HepG2 (cell line): Measurements from ENCODE around the gene PARD3. TPM values are rescaled to one million over a fixed set of nuclear protein-coding genes. Genes with fewer than 3 reads are reported as not detected.

ENCODE experiments used
- CREM ChIP-seq, 2 experiments: sonication (generic) in 1 of 2; formaldehyde crosslinking in 1 of 2; IDR thresholded peaks; 2 replicates each; pipeline versions ENCODE4 v1.4.0 to v1.6.1; 2016 to 2020; ENCODE audit warnings: antibody characterized with exemption in 1 of 2, mild to moderate bottlenecking in 1 of 2, missing genetic modification reagents in 1 of 2
- ELF4 ChIP-seq: sonication (generic); formaldehyde crosslinking; IDR thresholded peaks from 2 replicates; pipeline ENCODE4 v1.5.0; 2020; ENCODE audit warnings: missing genetic modification reagents, mild to moderate bottlenecking, moderate library complexity, borderline replicate concordance
- HNF4G ChIP-seq, 2 experiments: sonication (generic) in 1 of 2; formaldehyde crosslinking in 1 of 2; IDR thresholded peaks; 2 replicates each; pipeline versions ENCODE4 v1.4.0 to v1.6.1; 2011 to 2020; ENCODE audit warnings: borderline replicate concordance in 2 of 2, low read depth in 2 of 2, mild to moderate bottlenecking in 2 of 2, low read length in 1 of 2, missing genetic modification reagents in 1 of 2, moderate library complexity in 1 of 2
- KDM3A ChIP-seq: IDR thresholded peaks from 2 replicates; pipeline ENCODE4 v1.6.1; 2018; ENCODE audit warnings: low read depth, missing compliant biosample characterization
- MED13 ChIP-seq: sonication (generic); formaldehyde crosslinking; IDR thresholded peaks from 2 replicates; pipeline ENCODE4 v1.5.0; 2020; ENCODE audit warnings: missing genetic modification reagents
- NR2F2 ChIP-seq: IDR thresholded peaks from 2 replicates; pipeline ENCODE4 v1.6.1; 2012; ENCODE audit warnings: low read depth, inconsistent platforms, borderline replicate concordance
- REPIN1 ChIP-seq: sonication (generic); formaldehyde crosslinking; IDR thresholded peaks from 2 replicates; pipeline ENCODE4 v1.8.0; 2022; ENCODE audit warnings: missing genetic modification reagents, low read depth, mild to moderate bottlenecking, borderline replicate concordance
- RFX3 ChIP-seq: IDR thresholded peaks from 2 replicates; pipeline ENCODE4 v1.6.1; 2016; ENCODE audit warnings: missing biosample characterization, missing genetic modification reagents
- SIN3A ChIP-seq: IDR thresholded peaks from 2 replicates; pipeline ENCODE4 v1.6.1; 2011; ENCODE audit warnings: low read depth, mild to moderate bottlenecking, control low read depth, low read length, borderline replicate concordance
- XRCC5 ChIP-seq: fragments of 200-400 bp; formaldehyde crosslinking; optimal IDR thresholded peaks from 2 replicates; pipeline ENCODE3; 2017; ENCODE audit warnings: mild to moderate bottlenecking, low read length
- ZBTB42 ChIP-seq: sonication (generic); formaldehyde crosslinking; IDR thresholded peaks from 2 replicates; pipeline ENCODE4 v1.5.0; 2020; ENCODE audit warnings: mild to moderate bottlenecking, missing genetic modification reagents
- ZNF121 ChIP-seq: sonication (generic); formaldehyde crosslinking; IDR thresholded peaks from 2 replicates; pipeline ENCODE4 v1.5.0; 2020; ENCODE audit warnings: mild to moderate bottlenecking, missing genetic modification reagents
- ZNF3 ChIP-seq: IDR thresholded peaks from 2 replicates; pipeline ENCODE4 v1.7.0; 2017; ENCODE audit warnings: inconsistent platforms
- ZNF331 ChIP-seq: sonication (generic); formaldehyde crosslinking; IDR thresholded peaks from 2 replicates; pipeline ENCODE4 v1.4.0; 2020; ENCODE audit warnings: missing genetic modification reagents
- ZNF788 ChIP-seq: sonication (generic); formaldehyde crosslinking; IDR thresholded peaks from 2 replicates; pipeline ENCODE4 v1.5.0; 2020; ENCODE audit warnings: mild to moderate bottlenecking, missing genetic modification reagents, borderline replicate concordance
- polyA plus RNA-seq, 8 experiments: library from polyadenylated mRNA; depleted of rRNA in 3 of 8; stranded (reverse) in 7 of 8; unstranded in 1 of 8; fragments of >200 nt; fragmentation: Illumina TruSeq in 4 of 8; extraction: Trizol in 4 of 8; gene quantifications; 2 replicates each; pipeline versions ENCODE4 v1.2.1 to v1.2.3, GENCODE V29; 2011 to 2016; ENCODE audit warnings: low read depth in 4 of 8, missing spikeins in 1 of 8, mixed read lengths in 1 of 8; ENCODE audit not compliant: insufficient read depth in 1 of 8
- total RNA-seq, 5 experiments: library from RNA; depleted of rRNA; stranded (reverse); fragments of >200 nt; fragmentation: Illumina TruSeq; extraction: Trizol; gene quantifications; 2 replicates each; pipeline ENCODE4 v1.2.3, GENCODE V29; 2016; ENCODE audit warnings: low read depth in 1 of 5
- TF ChIP-seq, protein P1 (sequence below): fragments of 450-650 bp; IDR thresholded peaks from 2 replicates; pipeline ENCODE4 v1.6.1; 2017; ENCODE audit warnings: mild to moderate bottlenecking
- TF ChIP-seq, protein P2 (sequence below): sonication (generic); formaldehyde crosslinking; IDR thresholded peaks from 2 replicates; pipeline ENCODE4 v1.4.0; 2020; ENCODE audit warnings: missing genetic modification reagents
- TF ChIP-seq, protein P3 (sequence below): sonication (generic); formaldehyde crosslinking; IDR thresholded peaks from 2 replicates; pipeline ENCODE4 v1.5.0; 2020; ENCODE audit warnings: missing genetic modification reagents
- TF ChIP-seq, protein P4 (sequence below): sonication (generic); formaldehyde crosslinking; conservative IDR thresholded peaks from 2 replicates; pipeline ENCODE4 v1.4.0; 2020; ENCODE audit warnings: missing genetic modification reagents
- TF ChIP-seq, protein P5 (sequence below): sonication (generic); formaldehyde crosslinking; IDR thresholded peaks from 2 replicates; pipeline ENCODE4 v1.8.0; 2023; ENCODE audit warnings: mild to moderate bottlenecking, missing genetic modification reagents
- TF ChIP-seq, protein P6 (sequence below): sonication (generic); formaldehyde crosslinking; IDR thresholded peaks from 2 replicates; pipeline ENCODE4 v1.4.0; 2020; ENCODE audit warnings: low read depth, mild to moderate bottlenecking, missing genetic modification reagents

Gene PARD3
- total and polyA plus RNA-seq, 2 of the 13 experiments (the other 11 are each of a cell fraction or from before 2014, with no cell fraction given): 40.9 to 60.0 TPM

DNA sequence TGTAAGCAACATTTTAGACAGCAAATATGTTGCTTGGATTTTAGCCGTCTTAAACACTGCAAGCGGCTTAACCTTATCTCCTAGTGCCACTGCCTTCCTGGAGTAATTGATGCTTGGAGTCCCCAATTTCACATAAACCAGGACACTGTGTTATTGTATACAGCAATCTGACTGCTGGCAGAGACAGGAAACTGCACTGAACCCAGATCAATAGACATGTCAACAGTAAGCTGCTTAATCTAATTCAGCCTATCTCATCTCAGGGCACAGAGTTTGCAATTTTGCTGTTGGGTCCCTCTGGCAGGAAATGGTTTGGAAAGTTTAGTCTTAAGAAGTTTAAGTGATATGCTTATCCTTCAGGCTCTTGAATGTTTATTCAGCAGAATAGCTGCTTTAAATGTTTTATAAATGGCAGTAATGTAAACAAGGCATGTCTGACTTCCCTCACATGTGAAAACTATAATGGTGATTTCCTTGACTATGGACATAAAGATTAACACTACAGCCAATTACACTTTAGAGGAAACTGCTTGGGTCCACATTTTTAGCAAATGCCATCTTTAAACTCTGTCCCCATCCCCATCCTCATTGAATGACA lies 598.6 kb downstream of the PARD3 start (continued):
- TF ChIP-seq, protein P1, sequence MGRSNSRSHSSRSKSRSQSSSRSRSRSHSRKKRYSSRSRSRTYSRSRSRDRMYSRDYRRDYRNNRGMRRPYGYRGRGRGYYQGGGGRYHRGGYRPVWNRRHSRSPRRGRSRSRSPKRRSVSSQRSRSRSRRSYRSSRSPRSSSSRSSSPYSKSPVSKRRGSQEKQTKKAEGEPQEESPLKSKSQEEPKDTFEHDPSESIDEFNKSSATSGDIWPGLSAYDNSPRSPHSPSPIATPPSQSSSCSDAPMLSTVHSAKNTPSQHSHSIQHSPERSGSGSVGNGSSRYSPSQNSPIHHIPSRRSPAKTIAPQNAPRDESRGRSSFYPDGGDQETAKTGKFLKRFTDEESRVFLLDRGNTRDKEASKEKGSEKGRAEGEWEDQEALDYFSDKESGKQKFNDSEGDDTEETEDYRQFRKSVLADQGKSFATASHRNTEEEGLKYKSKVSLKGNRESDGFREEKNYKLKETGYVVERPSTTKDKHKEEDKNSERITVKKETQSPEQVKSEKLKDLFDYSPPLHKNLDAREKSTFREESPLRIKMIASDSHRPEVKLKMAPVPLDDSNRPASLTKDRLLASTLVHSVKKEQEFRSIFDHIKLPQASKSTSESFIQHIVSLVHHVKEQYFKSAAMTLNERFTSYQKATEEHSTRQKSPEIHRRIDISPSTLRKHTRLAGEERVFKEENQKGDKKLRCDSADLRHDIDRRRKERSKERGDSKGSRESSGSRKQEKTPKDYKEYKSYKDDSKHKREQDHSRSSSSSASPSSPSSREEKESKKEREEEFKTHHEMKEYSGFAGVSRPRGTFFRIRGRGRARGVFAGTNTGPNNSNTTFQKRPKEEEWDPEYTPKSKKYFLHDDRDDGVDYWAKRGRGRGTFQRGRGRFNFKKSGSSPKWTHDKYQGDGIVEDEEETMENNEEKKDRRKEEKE: no peak
- TF ChIP-seq ELF4 (no peak), XRCC5 (no peak), MED13 (CRISPR knock-in tag) (no peak), RFX3 (no peak), ZBTB42 (no peak), ZNF121 (no peak), KDM3A (CRISPR knock-in tag) (no peak), REPIN1 (CRISPR knock-in tag) (0 out of 2 replicates have a peak, but pooled peaks have one; percentile 22), NR2F2 (no peak; the same call in 1 of the 2 replicates), ZNF3 (CRISPR knock-in tag) (no peak), CREM (IDR thresholded peaks at IDR 0.05) (peak; percentile 79), CREM (CRISPR knock-in tag; IDR thresholded peaks at IDR 0.05) (no peak), ZNF331 (CRISPR knock-in tag) (peak; percentile 62; the same call in 1 of the 2 replicates), SIN3A (no peak), ZNF788 (CRISPR knock-in tag) (no peak), HNF4G (IDR thresholded peaks at IDR 0.05; ENCODE audit: borderline replicate concordance, low read depth, low read length) (no peak), HNF4G (CRISPR knock-in tag; IDR thresholded peaks at IDR 0.05; ENCODE audit: borderline replicate concordance, low read depth) (peak; percentile 47; the same call in 1 of the 2 replicates)
- TF ChIP-seq, protein P2, sequence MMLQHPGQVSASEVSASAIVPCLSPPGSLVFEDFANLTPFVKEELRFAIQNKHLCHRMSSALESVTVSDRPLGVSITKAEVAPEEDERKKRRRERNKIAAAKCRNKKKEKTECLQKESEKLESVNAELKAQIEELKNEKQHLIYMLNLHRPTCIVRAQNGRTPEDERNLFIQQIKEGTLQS (CRISPR knock-in tag): no peak
- TF ChIP-seq, protein P3, sequence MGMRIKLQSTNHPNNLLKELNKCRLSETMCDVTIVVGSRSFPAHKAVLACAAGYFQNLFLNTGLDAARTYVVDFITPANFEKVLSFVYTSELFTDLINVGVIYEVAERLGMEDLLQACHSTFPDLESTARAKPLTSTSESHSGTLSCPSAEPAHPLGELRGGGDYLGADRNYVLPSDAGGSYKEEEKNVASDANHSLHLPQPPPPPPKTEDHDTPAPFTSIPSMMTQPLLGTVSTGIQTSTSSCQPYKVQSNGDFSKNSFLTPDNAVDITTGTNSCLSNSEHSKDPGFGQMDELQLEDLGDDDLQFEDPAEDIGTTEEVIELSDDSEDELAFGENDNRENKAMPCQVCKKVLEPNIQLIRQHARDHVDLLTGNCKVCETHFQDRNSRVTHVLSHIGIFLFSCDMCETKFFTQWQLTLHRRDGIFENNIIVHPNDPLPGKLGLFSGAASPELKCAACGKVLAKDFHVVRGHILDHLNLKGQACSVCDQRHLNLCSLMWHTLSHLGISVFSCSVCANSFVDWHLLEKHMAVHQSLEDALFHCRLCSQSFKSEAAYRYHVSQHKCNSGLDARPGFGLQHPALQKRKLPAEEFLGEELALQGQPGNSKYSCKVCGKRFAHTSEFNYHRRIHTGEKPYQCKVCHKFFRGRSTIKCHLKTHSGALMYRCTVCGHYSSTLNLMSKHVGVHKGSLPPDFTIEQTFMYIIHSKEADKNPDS: no peak
- TF ChIP-seq, protein P4, sequence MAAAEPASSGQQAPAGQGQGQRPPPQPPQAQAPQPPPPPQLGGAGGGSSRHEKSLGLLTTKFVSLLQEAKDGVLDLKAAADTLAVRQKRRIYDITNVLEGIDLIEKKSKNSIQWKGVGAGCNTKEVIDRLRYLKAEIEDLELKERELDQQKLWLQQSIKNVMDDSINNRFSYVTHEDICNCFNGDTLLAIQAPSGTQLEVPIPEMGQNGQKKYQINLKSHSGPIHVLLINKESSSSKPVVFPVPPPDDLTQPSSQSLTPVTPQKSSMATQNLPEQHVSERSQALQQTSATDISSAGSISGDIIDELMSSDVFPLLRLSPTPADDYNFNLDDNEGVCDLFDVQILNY (CRISPR knock-in tag): no peak
- TF ChIP-seq, protein P5, sequence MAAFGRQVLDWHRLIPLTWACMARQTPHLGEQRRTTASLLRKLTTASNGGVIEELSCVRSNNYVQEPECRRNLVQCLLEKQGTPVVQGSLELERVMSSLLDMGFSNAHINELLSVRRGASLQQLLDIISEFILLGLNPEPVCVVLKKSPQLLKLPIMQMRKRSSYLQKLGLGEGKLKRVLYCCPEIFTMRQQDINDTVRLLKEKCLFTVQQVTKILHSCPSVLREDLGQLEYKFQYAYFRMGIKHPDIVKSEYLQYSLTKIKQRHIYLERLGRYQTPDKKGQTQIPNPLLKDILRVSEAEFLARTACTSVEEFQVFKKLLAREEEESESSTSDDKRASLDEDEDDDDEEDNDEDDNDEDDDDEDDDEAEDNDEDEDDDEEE (CRISPR knock-in tag): no peak
- TF ChIP-seq, protein P6, sequence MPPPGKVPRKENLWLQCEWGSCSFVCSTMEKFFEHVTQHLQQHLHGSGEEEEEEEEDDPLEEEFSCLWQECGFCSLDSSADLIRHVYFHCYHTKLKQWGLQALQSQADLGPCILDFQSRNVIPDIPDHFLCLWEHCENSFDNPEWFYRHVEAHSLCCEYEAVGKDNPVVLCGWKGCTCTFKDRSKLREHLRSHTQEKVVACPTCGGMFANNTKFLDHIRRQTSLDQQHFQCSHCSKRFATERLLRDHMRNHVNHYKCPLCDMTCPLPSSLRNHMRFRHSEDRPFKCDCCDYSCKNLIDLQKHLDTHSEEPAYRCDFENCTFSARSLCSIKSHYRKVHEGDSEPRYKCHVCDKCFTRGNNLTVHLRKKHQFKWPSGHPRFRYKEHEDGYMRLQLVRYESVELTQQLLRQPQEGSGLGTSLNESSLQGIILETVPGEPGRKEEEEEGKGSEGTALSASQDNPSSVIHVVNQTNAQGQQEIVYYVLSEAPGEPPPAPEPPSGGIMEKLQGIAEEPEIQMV: no peak
